HEK293T (cell line): Measurements from ENCODE around the gene CPD.
A peak's percentile ranks its signal among the peaks of the same experiment; 100 is the strongest.

Source experiments
- CTCF ChIA-PET: fragments of 350-600 bp; formaldehyde crosslinking; extraction: SDS; loops from one replicate; lab custom pipeline; 2021; ENCODE audit warnings: antibody characterized with exemption, inconsistent platforms; lab: Yijun Ruan, JAX
- POLR2A ChIA-PET: fragments of 350-600 bp; formaldehyde crosslinking; extraction: SDS; loops from one replicate; lab custom pipeline; 2020; ENCODE audit warnings: antibody characterized with exemption, inconsistent platforms; lab: Yijun Ruan, JAX
- DNase-seq: peaks from one replicate; pipeline ENCODE4 v3.0.0; 2012; ENCODE audit warnings: mixed read lengths; ENCODE audit errors: extremely low spot score
- ARNT ChIP-seq: fragments of 450-650 bp; IDR thresholded peaks from 2 replicates; pipeline ENCODE4 v1.6.1; 2017; ENCODE audit warnings: mild to moderate bottlenecking
- BHLHE40 ChIP-seq: fragments of 450-650 bp; IDR thresholded peaks from 2 replicates; pipeline ENCODE4 v1.6.1; 2016; ENCODE audit warnings: mild to moderate bottlenecking, moderate library complexity, borderline replicate concordance
- CTBP1 ChIP-seq: fragments of 450-650 bp; IDR thresholded peaks from 2 replicates; pipeline ENCODE4 v1.6.1; 2016; ENCODE audit warnings: borderline replicate concordance
- ELF4 ChIP-seq: fragments of 450-650 bp; IDR thresholded peaks from 2 replicates; pipeline ENCODE4 v1.6.1; 2017; ENCODE audit warnings: antibody characterized with exemption
- FOXA1 ChIP-seq: fragments of 450-650 bp; IDR thresholded peaks from 2 replicates; pipeline ENCODE4 v1.6.1; 2016; ENCODE audit warnings: mild to moderate bottlenecking
- FOXK2 ChIP-seq: fragments of 450-650 bp; IDR thresholded peaks from 2 replicates; pipeline ENCODE4 v1.6.1; 2016; ENCODE audit warnings: mild to moderate bottlenecking
- FOXM1 ChIP-seq: fragments of 450-650 bp; IDR thresholded peaks from 2 replicates; pipeline ENCODE4 v1.6.1; 2017; ENCODE audit warnings: mild to moderate bottlenecking, borderline replicate concordance
- HDGF ChIP-seq: fragments of 450-650 bp; IDR thresholded peaks from 2 replicates; pipeline ENCODE4 v1.6.1; 2017; ENCODE audit warnings: antibody characterized with exemption, borderline replicate concordance
- L3MBTL2 ChIP-seq: fragments of 450-650 bp; conservative IDR thresholded peaks from 2 replicates; pipeline ENCODE4 v1.6.1; 2016; ENCODE audit warnings: mild to moderate bottlenecking
- LEF1 ChIP-seq: fragments of 450-650 bp; IDR thresholded peaks from 2 replicates; pipeline ENCODE4 v1.6.1; 2017; ENCODE audit warnings: mild to moderate bottlenecking, borderline replicate concordance
- NFRKB ChIP-seq: fragments of 450-650 bp; IDR thresholded peaks from 2 replicates; pipeline ENCODE4 v1.6.1; 2016; ENCODE audit warnings: mild to moderate bottlenecking, moderate library complexity
- PKNOX1 ChIP-seq: fragments of 450-650 bp; IDR thresholded peaks from 2 replicates; pipeline ENCODE4 v1.6.1; 2016
- SP1 ChIP-seq: fragments of 450-650 bp; IDR thresholded peaks from 2 replicates; pipeline ENCODE4 v1.6.1; 2017
- SUZ12 ChIP-seq: fragments of 450-650 bp; IDR thresholded peaks from 2 replicates; pipeline ENCODE4 v1.6.1; 2016; ENCODE audit warnings: mild to moderate bottlenecking
- TARDBP ChIP-seq: fragments of 450-650 bp; IDR thresholded peaks from 2 replicates; pipeline ENCODE4 v1.6.1; 2016
- ZNF384 ChIP-seq: fragments of 450-650 bp; IDR thresholded peaks from 2 replicates; pipeline ENCODE4 v1.6.1; 2016

CPD gene

DNA sequence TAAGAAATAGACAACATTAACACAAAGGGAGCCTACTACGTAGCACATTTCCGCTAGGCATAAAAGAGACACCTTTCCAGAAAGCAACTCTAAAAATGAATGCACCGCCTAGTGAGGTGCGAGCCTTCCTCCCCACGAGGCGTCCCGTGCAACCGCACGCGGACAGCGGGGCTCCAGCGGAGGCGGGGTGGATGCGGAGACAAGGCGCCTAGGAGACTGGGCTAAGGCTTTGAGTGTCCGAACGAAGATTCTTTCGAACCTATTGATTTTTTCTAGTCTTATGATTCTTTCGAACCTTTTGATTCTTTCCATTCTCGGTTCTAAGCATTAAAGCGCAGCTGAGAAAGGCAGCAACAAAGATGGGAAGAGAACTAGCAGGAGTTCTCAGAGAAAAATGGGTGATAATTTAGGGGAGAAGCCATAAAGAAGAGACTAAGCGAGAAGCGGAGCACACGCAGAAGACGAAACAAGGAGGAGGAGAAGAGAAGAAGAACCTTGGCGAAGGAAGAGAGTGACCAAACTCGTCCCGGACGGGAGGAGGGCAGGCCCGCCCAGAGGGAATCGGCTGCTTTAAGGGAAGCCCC is 394 bp upstream of the CPD start:
- CTCF ChIA-PET: interaction anchor here (0.6 kb wide), 1 partner anchor 16 kb away, joined by 3 read pairs; no protein-coding TSS in a partner anchor
- no peak for DNase-seq

DNA sequence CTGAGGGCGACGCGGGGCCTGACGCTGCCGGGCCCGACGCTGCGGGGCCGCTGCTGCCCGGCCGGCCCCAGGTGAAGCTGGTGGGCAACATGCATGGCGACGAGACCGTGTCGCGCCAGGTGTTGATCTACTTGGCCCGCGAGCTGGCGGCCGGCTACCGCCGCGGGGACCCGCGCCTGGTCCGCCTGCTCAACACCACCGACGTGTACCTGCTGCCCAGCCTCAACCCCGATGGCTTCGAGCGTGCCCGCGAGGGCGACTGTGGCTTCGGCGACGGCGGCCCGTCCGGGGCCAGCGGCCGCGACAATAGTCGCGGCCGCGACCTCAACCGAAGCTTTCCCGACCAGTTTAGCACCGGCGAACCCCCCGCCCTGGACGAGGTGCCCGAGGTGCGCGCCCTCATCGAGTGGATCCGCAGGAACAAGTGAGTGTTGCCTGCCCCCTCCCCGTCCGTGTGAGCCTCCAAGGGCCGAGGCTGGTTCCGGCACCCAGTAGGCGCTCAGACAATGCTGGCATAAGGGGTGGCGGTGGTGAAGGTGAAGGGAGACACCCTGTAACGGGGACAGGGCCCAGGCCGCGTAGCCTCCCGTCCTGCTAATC is 676 bp downstream of the CPD start:
- DNase-seq: peak; percentile 9
- POLR2A ChIA-PET: interaction anchor here (0.7 to 1.2 kb wide), 2 partner anchors 38 to 98 kb away, joined by 3 to 4 read pairs; partner anchors contain the start of gene GOSR1
- CTCF ChIA-PET: no interaction called here
- TF ChIP-seq L3MBTL2: peak; percentile 27; the same call in 1 of the 2 replicates
- TF ChIP-seq FOXM1: no peak

More for the DNA sequence above, 394 bp upstream of the CPD start:
- TF ChIP-seq BHLHE40 (no peak), PKNOX1 (no peak), NFRKB (no peak), ARNT (no peak), FOXA1 (no peak), L3MBTL2 (peak; percentile 97), SP1 (no peak), HDGF (no peak), SUZ12 (no peak)
- POLR2A ChIA-PET: no interaction called here

DNA sequence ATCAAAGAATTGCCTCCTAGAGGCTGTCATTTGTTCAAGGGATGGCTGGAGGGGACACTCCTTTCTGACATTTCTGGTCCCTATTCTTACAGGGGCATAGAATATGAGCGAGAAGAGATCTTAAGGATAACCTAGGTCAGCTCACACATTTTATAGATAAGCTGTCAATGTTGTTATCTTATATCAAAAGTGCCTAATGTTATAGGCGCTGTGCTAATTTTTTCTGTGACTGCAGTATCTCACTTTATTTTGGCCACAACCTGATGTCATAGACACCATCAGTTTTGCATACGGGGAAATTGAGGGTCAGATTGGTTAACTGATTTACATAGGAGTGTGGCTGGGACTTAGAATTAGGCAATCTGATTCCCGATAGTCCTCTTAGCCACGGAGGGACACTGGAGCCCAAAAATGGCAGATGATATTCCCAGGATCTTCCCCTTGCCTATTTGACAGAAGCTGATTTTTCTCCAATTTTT is 1.2 kb downstream of the CPD start:
- TF ChIP-seq SP1: no peak
- TF ChIP-seq ARNT: no peak
- TF ChIP-seq PKNOX1: no peak
- TF ChIP-seq L3MBTL2: no peak
- no peak for TF ChIP-seq FOXA1
- CTCF ChIA-PET: interaction anchor here (0.6 kb wide), 1 partner anchor 287 kb away, joined by 3 read pairs; no protein-coding TSS in a partner anchor
- no peak for DNase-seq
- POLR2A ChIA-PET: interaction anchor here (0.7 to 1.4 kb wide), 4 partner anchors 14 to 97 kb away, joined by 3 to 5 read pairs (median 4); partner anchors contain the start of gene GOSR1

- POLR2A ChIA-PET: interaction anchor here (0.6 to 1.4 kb wide), 3 partner anchors 13 to 747 kb away, joined by 3 to 5 read pairs (median 3); partner anchors contain the start of gene GOSR1
- DNase-seq: no peak
- CTCF ChIA-PET: interaction anchor here (0.6 kb wide), 2 partner anchors 256 to 287 kb away, joined by 3 read pairs; no protein-coding TSS in a partner anchor
- no peak for TF ChIP-seq CTBP1
- TF ChIP-seq ELF4: no peak
- TF ChIP-seq NFRKB: no peak
Observed at GRCh38 chr17:30380643-30381339, 2.1 kb downstream of the CPD start.

GRCh38 chr17:30381340-30381659 is 2.6 kb downstream of the CPD start:
- ChIA-PET POLR2A (interaction anchor here (1.4 kb wide), 1 partner anchor 95 kb away, joined by 5 read pairs; the partner anchor contains the start of gene GOSR1), CTCF (interaction anchor here (0.6 kb wide), 1 partner anchor 256 kb away, joined by 3 read pairs; no protein-coding TSS in a partner anchor)
- no peak for TF ChIP-seq SUZ12
- no peak for TF ChIP-seq FOXA1
- TF ChIP-seq NFRKB: no peak
- TF ChIP-seq ARNT: no peak
- TF ChIP-seq BHLHE40: no peak
- TF ChIP-seq FOXK2: no peak
- no peak for TF ChIP-seq TARDBP
- TF ChIP-seq L3MBTL2: no peak
- TF ChIP-seq LEF1: no peak
- TF ChIP-seq HDGF: no peak
- TF ChIP-seq SP1: no peak
- TF ChIP-seq FOXM1: no peak
- no peak for TF ChIP-seq ELF4
- no peak for TF ChIP-seq ZNF384
- no peak for TF ChIP-seq PKNOX1
- TF ChIP-seq CTBP1: no peak
- DNase-seq: no peak

GRCh38 chr17:30382345-30382744 is 3.6 kb downstream of the CPD start:
- CTCF ChIA-PET: no interaction called here
- TF ChIP-seq HDGF (no peak), FOXM1 (no peak), SUZ12 (no peak), PKNOX1 (no peak), ZNF384 (no peak), L3MBTL2 (no peak), BHLHE40 (no peak), CTBP1 (no peak), ARNT (no peak), LEF1 (no peak), TARDBP (no peak), FOXK2 (no peak), FOXA1 (no peak), NFRKB (no peak), SP1 (no peak), ELF4 (no peak)
- POLR2A ChIA-PET: no interaction called here
- DNase-seq: no peak
